Measurements from ENCODE around the gene OR6K3.
"Not testable (repeated sequence)": the region's sequence is repeated elsewhere in the genome, so short reads cannot be mapped to it uniquely, and the experiment has no call there.

Gene OR6K3

GRCh38 chr1:158688343-158688742, 32.2 kb downstream of the OR6K3 start:
- DNase-seq (ENCODE audit: low read depth in 1 of 2, low spot score in 1 of 2) = not testable (repeated sequence)

DNA sequence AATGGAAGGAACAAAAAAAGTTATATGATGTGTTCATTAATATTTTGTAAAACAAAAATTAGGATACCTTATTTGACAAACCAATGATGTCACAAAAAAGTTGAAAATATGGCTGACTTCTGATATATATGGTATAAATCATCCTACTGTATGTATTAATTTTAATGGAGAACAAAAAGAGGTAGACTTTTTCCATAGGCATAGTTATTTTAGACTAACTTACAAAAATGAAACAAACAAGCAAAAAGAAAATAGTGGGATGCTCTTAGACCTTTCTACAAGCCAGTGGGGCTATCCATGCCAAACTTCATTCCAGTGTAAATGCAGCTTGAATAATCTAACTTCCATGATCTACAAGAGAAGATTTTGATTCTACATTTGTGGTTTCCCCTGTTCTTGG, 33.5 kb downstream of the OR6K3 start:
- no peak for DNase-seq (ENCODE audit: low read depth in 1 of 2, low spot score in 1 of 2)

DNA sequence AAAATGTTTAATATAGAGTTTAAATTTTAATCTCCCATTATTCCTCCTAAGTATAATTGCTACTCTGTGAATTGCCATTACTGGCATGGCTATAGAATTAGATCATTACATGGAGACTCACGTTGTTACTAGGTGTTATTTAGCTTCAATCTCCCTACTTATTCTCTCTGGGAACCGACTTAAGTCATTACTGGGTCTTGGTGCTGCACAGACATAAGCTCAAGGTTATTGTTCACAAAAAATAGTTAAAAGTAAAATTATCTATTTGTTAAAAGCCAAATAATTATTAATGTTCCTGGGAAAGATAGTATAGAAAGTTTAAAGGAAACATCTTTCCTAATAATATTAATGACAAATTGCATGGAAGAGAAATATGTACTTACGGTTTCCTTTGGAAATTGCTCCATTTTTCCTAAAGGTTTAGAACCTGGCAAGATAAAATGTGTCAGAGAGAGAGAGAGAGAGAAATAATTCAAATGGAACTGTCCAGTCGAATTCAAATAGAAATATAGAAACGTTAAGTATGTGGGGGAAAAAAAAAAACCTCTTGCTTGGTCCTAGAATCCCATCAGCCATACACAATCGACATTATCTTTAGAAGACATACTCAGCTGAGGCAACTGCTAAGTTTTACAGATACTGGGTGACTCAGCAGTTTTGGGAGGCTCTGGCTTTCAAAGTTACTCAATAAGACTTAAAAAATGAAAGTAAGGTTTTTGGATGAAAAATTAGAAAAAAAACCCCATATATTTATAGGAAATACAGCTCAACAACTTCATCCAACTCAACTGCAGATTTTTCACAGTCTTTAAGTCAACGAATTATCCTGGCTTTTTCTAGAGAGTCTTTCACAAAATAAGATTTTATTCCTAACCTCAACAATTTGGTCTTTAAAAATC, 34.2 kb downstream of the OR6K3 start, which contains the start of gene SPTA1:
Gene SPTA1 (minus strand): TSS at position 605 of the 899 bp plus-strand sequence. CDS start 198 bp downstream, at position 407.
- DNase-seq (ENCODE audit: low read depth in 1 of 2, low spot score in 1 of 2) = no peak

DNA sequence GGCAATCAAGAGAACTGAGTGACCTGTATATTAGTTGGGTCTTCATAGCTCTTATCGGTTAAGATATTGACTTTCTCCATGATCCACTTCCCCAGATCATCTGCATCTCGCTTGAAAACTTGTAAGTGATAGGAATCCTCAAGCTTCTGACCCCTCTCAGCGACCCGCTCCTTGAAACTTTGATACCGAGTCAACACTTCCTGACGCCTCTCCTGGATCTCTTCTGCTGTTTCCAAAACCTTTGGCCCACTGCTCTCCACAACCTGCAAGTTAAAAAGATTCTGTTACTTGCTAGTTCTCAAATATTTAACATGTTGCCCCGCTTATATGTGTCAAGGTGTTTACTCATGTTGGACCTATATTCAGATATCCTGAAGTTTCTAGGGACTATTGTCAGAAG, 35.4 kb downstream of the OR6K3 start:
- DNase-seq (ENCODE audit: low read depth in 1 of 2, low spot score in 1 of 2) = no peak

DNA sequence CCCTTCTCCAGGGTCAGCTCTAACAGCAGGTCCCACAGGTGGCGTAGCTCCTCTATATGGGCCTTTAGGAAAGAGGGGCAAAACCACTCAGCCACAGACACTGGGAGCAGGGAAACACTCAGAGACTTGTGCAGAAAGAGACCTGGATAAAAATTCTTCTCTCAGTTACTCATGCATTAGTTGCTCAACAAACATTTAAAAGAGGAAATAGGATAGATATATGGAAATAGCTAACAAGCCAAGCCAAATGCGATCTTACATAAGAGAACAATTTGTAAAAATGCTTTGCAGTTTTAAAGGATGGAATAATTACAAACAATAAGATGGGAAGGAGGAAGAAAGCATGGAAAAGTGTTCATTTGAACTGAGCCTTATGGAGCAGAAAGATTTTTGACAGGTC, 38.9 kb downstream of the OR6K3 start:
- no peak for DNase-seq (ENCODE audit: low read depth in 1 of 2, low spot score in 1 of 2)

DNA sequence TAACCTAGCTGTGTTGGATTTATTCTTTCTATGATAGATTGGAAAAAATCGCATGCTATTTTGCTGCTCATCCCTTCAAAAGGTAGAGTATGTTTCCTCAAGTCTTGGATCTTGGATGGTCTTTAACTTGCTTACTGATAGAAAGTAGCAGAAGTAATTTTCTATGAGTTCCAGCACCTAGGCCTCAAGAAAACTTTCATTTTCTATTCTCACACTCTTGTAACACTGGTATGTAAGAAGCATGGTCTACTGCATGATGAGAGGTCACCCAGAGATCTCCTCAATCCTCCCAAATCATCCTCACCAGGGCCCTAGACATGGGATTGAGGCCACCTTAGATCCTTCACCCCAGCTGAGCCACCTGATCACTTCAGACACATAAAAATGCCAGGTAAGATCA, 41.2 kb downstream of the OR6K3 start:
- no peak for DNase-seq (ENCODE audit: low read depth in 1 of 2, low spot score in 1 of 2)

- DNase-seq (ENCODE audit: low read depth in 1 of 2, low spot score in 1 of 2) = no peak
Observed at GRCh38 chr1:158675563-158676323, 44.8 kb downstream of the OR6K3 start.

DNA sequence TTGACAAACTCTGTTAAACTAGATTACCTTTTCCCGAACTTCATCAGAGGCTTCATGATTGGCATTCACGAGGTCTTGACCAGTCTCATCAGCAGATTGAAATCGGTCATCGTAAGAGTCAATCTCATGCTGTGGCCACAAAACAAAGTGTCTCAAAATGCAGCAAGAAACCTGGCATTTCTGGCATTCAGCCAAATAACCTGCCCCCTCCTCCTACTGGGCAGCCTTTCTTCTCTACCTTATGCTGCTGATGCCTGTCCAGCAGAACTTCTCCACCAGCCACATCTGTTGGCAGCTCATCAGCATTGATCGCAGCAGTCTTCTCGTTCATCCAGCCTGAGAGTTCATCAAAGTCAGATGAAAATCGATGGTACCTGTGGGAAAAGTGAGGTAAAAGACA, 46.2 kb downstream of the OR6K3 start:
- no peak for DNase-seq (ENCODE audit: low read depth in 1 of 2, low spot score in 1 of 2)

Measured in activated CD4-positive, alpha-beta T cell treated with anti-CD3 and anti-CD28 coated beads, Interleukin-2, amount 50 U/mL, for 24 hours (primary cell).